A549 treated with DMSO at 1 μM for 4 hours (cell line): ENCODE results near the gene OPN1LW. TPM values are rescaled to one million over a fixed set of nuclear protein-coding genes. Genes with fewer than 3 reads are reported as not detected.

Experiments used
- total RNA-seq: library from RNA; stranded (reverse); fragments of 200-300 nt; extraction: Qiagen RNA extraction; gene quantifications from 5 replicates; pipeline ENCODE4 v1.2.3, GENCODE V29; 2022; ENCODE audit warnings: low read depth

OPN1LW gene
- not detected in 5 replicates for total RNA-seq

DNA sequence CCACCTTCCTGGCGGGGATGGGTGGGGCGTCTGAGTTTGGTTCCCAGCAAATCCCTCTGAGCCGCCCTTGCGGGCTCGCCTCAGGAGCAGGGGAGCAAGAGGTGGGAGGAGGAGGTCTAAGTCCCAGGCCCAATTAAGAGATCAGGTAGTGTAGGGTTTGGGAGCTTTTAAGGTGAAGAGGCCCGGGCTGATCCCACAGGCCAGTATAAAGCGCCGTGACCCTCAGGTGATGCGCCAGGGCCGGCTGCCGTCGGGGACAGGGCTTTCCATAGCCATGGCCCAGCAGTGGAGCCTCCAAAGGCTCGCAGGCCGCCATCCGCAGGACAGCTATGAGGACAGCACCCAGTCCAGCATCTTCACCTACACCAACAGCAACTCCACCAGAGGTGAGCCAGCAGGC is at the start of gene OPN1LW:
TSS of gene OPN1LW (plus strand) at position 234 of the 400 bp plus-strand sequence. CDS start at position 275, 41 bp downstream.

DNA sequence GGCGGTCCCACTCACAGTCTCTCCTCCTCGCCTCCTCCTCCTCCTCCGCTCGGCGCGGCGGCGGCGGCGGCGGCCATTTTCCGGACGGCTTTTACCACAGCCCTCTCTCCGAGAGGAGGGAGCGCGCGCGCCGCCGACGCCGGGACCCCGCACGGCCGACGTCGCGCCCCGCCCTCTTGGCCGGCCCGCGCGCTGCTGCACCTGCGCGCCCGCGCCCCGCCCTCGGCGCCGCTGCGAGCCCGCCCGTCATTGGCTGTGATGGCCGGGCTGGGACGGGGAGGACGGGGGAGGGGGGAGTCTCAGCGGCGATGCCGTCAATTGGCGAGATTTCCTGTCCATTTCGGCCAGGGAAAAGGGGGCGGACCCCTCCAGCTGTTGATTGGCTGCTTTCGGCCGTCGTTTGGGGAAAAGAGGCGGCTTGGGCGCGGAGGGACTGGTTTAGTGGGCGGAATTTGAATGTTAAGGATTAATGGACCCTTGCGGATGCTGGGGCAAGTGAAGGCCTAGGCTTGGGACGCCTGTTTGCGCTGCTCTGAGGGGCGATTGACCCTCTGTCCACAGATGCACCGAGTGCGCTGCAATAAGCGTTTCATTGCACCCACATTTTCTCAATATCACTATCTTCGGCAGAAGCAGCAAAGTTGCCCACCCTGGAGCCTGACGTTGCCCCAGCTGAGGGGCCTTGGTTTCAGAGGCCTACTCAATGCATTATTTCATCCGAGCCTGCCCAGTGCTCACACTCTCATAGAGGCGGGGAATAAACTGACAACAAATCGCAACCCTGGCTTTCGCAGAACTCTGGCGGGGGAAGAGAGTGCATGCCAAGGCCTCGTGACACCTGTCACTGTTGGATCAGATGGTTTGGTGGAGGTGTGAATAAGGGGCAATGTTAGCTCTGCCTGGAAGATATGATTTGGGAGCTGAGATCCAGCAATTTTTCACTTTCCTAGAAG is 46.2 kb upstream of the OPN1LW start, which contains the start of gene MECP2:
TSS of gene MECP2 (minus strand) at position 129 of the 953 bp plus-strand sequence.

DNA sequence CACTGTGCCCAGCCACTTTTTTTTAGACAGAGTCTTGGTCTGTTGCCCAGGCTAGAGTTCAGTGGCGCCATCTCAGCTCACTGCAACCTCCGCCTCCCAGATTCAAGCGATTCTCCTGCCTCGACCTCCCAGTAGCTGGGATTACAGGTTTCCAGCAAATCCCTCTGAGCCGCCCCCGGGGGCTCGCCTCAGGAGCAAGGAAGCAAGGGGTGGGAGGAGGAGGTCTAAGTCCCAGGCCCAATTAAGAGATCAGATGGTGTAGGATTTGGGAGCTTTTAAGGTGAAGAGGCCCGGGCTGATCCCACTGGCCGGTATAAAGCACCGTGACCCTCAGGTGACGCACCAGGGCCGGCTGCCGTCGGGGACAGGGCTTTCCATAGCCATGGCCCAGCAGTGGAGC is 38.3 kb downstream of the OPN1LW start, which contains the start of gene OPN1MW:
TSS of gene OPN1MW (plus strand) at position 301 of the 400 bp plus-strand sequence. CDS start at position 383, 82 bp downstream.

Other genes starting within 250 kb of the OPN1LW start
- 0.07 to 0.10 TPM (median 0.09 TPM) in 4 of 5 replicates, not detected in the other for gene AVPR2, start 239.6 kb upstream of the OPN1LW start, total RNA-seq
- gene ARHGAP4, start 218.0 kb upstream of the OPN1LW start, total RNA-seq = 1.4 to 2.3 TPM (median 1.8 TPM) in 5 replicates
- gene NAA10, start 209.2 kb upstream of the OPN1LW start, total RNA-seq = 188 to 229 TPM (median 214 TPM) in 5 replicates
- gene RENBP, start 199.6 kb upstream of the OPN1LW start, total RNA-seq = 0.07 to 0.16 TPM (median 0.09 TPM) in 4 of 5 replicates, not detected in the other
- gene HCFC1, start 172.4 kb upstream of the OPN1LW start, total RNA-seq = 40.4 to 49.7 TPM (median 44.7 TPM) in 5 replicates
- 5.3 to 8.3 TPM (median 6.9 TPM) in 5 replicates for gene TMEM187, start 171.5 kb upstream of the OPN1LW start, total RNA-seq
- gene IRAK1, start 124.3 kb upstream of the OPN1LW start, total RNA-seq = 215 to 239 TPM (median 234 TPM) in 5 replicates
- gene MECP2, start 46.5 kb upstream of the OPN1LW start, total RNA-seq = 15.9 to 26.4 TPM (median 21.2 TPM) in 5 replicates
- not detected in 5 replicates for gene OPN1MW, start 38.4 kb downstream of the OPN1LW start, total RNA-seq
- gene OPN1MW2, start 75.5 kb downstream of the OPN1LW start, total RNA-seq = not detected in 5 replicates
- gene OPN1MW3, start 113.3 kb downstream of the OPN1LW start, total RNA-seq = not detected in 5 replicates
- not detected in 5 replicates for gene TEX28, start 150.9 kb downstream of the OPN1LW start, total RNA-seq
- gene TKTL1, start 151.6 kb downstream of the OPN1LW start, total RNA-seq = 0.06 to 0.23 TPM in 2 of 5 replicates, not detected in the others
- 1,489 to 1,751 TPM (median 1,561 TPM) in 5 replicates for gene FLNA, start 230.4 kb downstream of the OPN1LW start, total RNA-seq
- 137 to 159 TPM (median 152 TPM) in 5 replicates for gene EMD, start 235.1 kb downstream of the OPN1LW start, total RNA-seq